WTC11 (cell line): ENCODE data around the gene HOXD8.

Experiments
- ELF4 ChIP-seq: sonication (generic); formaldehyde crosslinking; IDR thresholded peaks from 2 replicates; pipeline ENCODE4 v1.8.1; 2022; ENCODE audit warnings: low read depth, mild to moderate bottlenecking, moderate library complexity, missing genetic modification reagents
- PREB ChIP-seq: sonication (generic); formaldehyde crosslinking; IDR thresholded peaks from 2 replicates; pipeline ENCODE4 v1.8.1; 2022; ENCODE audit warnings: mild to moderate bottlenecking, missing genetic modification reagents, moderate library complexity, borderline replicate concordance
- ZBTB21 ChIP-seq: sonication (generic); formaldehyde crosslinking; IDR thresholded peaks from 2 replicates; pipeline ENCODE4 v1.8.1; 2023; ENCODE audit warnings: mild to moderate bottlenecking, missing genetic modification reagents, borderline replicate concordance

- TF ChIP-seq ZBTB21 (CRISPR knock-in tag) = no peak
- no peak for TF ChIP-seq ELF4 (CRISPR knock-in tag)
- TF ChIP-seq PREB = no peak
Measured at GRCh38 chr2:176112375-176113302, 16.9 kb upstream of the HOXD8 start.
